ENCODE measurements around the gene ANKRD13D.

Gene ANKRD13D

DNA sequence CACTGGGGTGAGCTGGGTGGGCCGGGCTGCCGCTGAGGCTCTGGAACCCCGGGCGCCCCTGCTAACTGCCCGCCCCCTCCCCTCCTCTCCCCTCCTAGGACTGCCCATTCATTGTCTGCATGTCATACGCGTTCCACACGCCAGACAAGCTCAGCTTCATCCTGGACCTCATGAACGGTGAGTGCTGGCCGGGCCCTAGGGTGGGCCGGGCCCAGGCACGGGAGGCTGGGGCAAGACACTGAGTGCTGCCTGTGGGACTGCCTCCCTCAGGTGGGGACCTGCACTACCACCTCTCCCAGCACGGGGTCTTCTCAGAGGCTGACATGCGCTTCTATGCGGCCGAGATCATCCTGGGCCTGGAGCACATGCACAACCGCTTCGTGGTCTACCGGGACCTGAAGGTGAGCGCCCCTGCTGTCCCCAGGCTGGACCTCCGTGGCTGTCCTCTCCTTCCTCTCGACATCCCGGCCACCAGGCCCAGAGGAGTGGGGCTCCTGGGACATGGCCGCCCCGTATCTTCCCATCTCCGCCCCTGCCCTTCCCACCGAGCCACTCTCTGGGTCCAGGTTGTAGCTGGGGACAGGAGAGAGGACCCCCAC is 7.5 kb upstream of the ANKRD13D start:
- TF ChIP-seq CTCF (IDR thresholded peaks at IDR 0.05; ENCODE audit: low read depth, low read length) = no peak
- Histone ChIP-seq H3K36me3 (peaks cover 83% of the 10 kb centered on the region), H3K4me3 (ENCODE audit: low read depth, low read length) (no peak overlapping the region), H3K27ac (no peak overlapping the region), H3K27me3 (ENCODE audit: insufficient read depth, low read depth, severe bottlenecking) (no peaks in the 10 kb centered on the region), H3K9me3 (ENCODE audit: severe bottlenecking) (no peaks in the 10 kb centered on the region)
- no peak for DNase-seq

GRCh38 chr11:67282155-67282875 is 6.8 kb upstream of the ANKRD13D start:
- TF ChIP-seq CTCF (IDR thresholded peaks at IDR 0.05; ENCODE audit: low read depth, low read length) = no peak
- peaks cover 86% of the 10 kb centered on the region for H3K36me3 ChIP-seq
- DNase-seq = no peak

GRCh38 chr11:67282876-67283371 is 6.2 kb upstream of the ANKRD13D start:
- Histone ChIP-seq H3K36me3 (peaks cover 85% of the 10 kb centered on the region), H3K27ac (no peak overlapping the region), H3K4me3 (ENCODE audit: low read depth, low read length) (no peak overlapping the region)

More at GRCh38 chr11:67282155-67282875, 6.8 kb upstream of the ANKRD13D start:
- no peak overlapping the region for H3K4me3 ChIP-seq (ENCODE audit: low read depth, low read length)
- no peak overlapping the region for H3K27ac ChIP-seq
- no peaks in the 10 kb centered on the region for H3K9me3 ChIP-seq (ENCODE audit: severe bottlenecking)
- no peaks in the 10 kb centered on the region for H3K27me3 ChIP-seq (ENCODE audit: insufficient read depth, low read depth, severe bottlenecking)

GRCh38 chr11:67283481-67283963 is 5.6 kb upstream of the ANKRD13D start:
- Histone ChIP-seq H3K27me3 (ENCODE audit: insufficient read depth, low read depth, severe bottlenecking) (no peaks in the 10 kb centered on the region), H3K9me3 (ENCODE audit: severe bottlenecking) (no peaks in the 10 kb centered on the region), H3K36me3 (peaks cover 85% of the 10 kb centered on the region), H3K27ac (no peak overlapping the region), H3K4me3 (ENCODE audit: low read depth, low read length) (no peak overlapping the region)
- DNase-seq = no peak
- TF ChIP-seq CTCF (IDR thresholded peaks at IDR 0.05; ENCODE audit: low read depth, low read length) = no peak

More at GRCh38 chr11:67282876-67283371, 6.2 kb upstream of the ANKRD13D start:
- Histone ChIP-seq H3K9me3 (ENCODE audit: severe bottlenecking) (no peaks in the 10 kb centered on the region), H3K27me3 (ENCODE audit: insufficient read depth, low read depth, severe bottlenecking) (no peaks in the 10 kb centered on the region)
- DNase-seq = no peak
- no peak for TF ChIP-seq CTCF (IDR thresholded peaks at IDR 0.05; ENCODE audit: low read depth, low read length)

DNA sequence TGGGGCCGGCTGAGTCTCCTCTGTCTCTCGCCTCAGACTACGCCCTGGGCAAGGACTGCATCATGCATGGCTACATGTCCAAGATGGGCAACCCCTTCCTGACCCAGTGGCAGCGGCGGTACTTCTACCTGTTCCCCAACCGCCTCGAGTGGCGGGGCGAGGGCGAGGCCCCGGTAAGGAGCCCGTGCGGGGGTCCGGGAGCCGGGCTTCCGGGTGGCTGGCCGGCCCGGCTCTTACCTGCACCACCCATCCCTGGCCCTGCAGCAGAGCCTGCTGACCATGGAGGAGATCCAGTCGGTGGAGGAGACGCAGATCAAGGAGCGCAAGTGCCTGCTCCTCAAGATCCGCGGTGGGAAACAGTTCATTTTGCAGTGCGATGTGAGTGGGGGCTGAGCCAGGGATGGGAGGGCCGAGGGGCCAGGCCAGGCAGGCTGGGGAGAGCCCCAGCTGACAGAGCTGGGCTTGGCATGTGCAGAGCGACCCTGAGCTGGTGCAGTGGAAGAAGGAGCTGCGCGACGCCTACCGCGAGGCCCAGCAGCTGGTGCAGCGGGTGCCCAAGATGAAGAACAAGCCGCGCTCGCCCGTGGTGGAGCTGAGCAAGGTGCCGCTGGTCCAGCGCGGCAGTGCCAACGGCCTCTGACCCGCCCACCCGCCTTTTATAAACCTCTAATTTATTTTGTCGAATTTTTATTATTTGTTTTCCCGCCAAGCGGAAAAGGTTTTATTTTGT is 4.1 kb upstream of the ANKRD13D start:
- H3K9me3 ChIP-seq (ENCODE audit: severe bottlenecking) = no peaks in the 10 kb centered on the region
- TF ChIP-seq CTCF (IDR thresholded peaks at IDR 0.05; ENCODE audit: low read depth, low read length) = no peak
- no peak for DNase-seq
- no peak overlapping the region for H3K27ac ChIP-seq
- H3K36me3 ChIP-seq = peaks cover 78% of the 10 kb centered on the region
- no peak overlapping the region for H3K4me3 ChIP-seq (ENCODE audit: low read depth, low read length)
- no peaks in the 10 kb centered on the region for H3K27me3 ChIP-seq (ENCODE audit: insufficient read depth, low read depth, severe bottlenecking)
